B cell (primary cell): ENCODE data around the gene IDH2. TPM values are rescaled to one million over a fixed set of nuclear protein-coding genes. Genes with fewer than 3 reads are reported as not detected.

ENCODE experiments used
- ATAC-seq: fragments of 200-7000 bp; cut with Tn5 transposase; one replicate; pipeline ENCODE4 v1.10.0; 2021; ENCODE audit warnings: low read depth, mild to moderate bottlenecking, moderate number of reproducible peaks, moderate library complexity
- CTCF ChIA-PET: fragments of 350-600 bp; sonication (Branson Sonifier 250); formaldehyde crosslinking; loops from one replicate; lab custom pipeline; 2021; ENCODE audit warnings: antibody characterized with exemption, inconsistent platforms; lab: Charles Lee
- POLR2A ChIA-PET: fragments of 350-600 bp; sonication (Branson Sonifier 250); formaldehyde crosslinking; loops from one replicate; lab custom pipeline; 2021; ENCODE audit warnings: antibody characterized with exemption; lab: Charles Lee
- DNase-seq: peaks from one replicate; pipeline ENCODE4 v3.0.0; 2013
- H2AFZ ChIP-seq: 2 replicates; pipeline ENCODE4 v1.6.1; 2012; ENCODE audit warnings: mild to moderate bottlenecking, low read depth, low read length; ENCODE audit not compliant: insufficient read depth, poor library complexity, severe bottlenecking
- H3K27ac ChIP-seq, 2 donors: 1 replicate in 1 of 2; 2 replicates in 1 of 2; pipeline ENCODE4 v1.5.1; 2012 to 2013; ENCODE audit warnings: low read length in 2 of 2, mild to moderate bottlenecking in 2 of 2, moderate library complexity in 1 of 2
- H3K27me3 ChIP-seq, 4 experiments: fragments of 200-600 bp in 1 of 4; sonication (generic) in 1 of 4; replicated peaks in 1 of 4; 1 replicate in 2 of 4; 2 replicates in 2 of 4; pipeline versions ENCODE4 v1.6.1 to v1.7.0; 2013 to 2016; ENCODE audit warnings: low read length in 3 of 4, mild to moderate bottlenecking in 2 of 4, mixed read lengths in 1 of 4, moderate library complexity in 1 of 4; ENCODE audit not compliant: insufficient read depth in 4 of 4, control insufficient read depth in 3 of 4; ENCODE audit errors: control extremely low read depth in 1 of 4
- H3K36me3 ChIP-seq, 2 experiments: replicated peaks in 1 of 2; 1 replicate in 1 of 2; 2 replicates in 1 of 2; pipeline versions ENCODE4 v1.6.1 to v1.7.1; 2013; ENCODE audit warnings: low read length in 1 of 2; ENCODE audit not compliant: insufficient read depth in 2 of 2, control insufficient read depth in 1 of 2; ENCODE audit errors: control extremely low read depth in 1 of 2, extremely low read depth in 1 of 2
- H3K4me1 ChIP-seq, 2 donors: fragments of 200-600 bp in 1 of 2; sonication (generic) in 1 of 2; 1 replicate in 1 of 2; 2 replicates in 1 of 2; pipeline versions ENCODE4 v1.5.1 to v1.6.1; 2013 to 2017; ENCODE audit warnings: low read length in 2 of 2; ENCODE audit not compliant: control insufficient read depth in 2 of 2, insufficient read depth in 2 of 2
- H3K4me2 ChIP-seq: replicated peaks from 2 replicates; pipeline ENCODE3; 2012; ENCODE audit warnings: mild to moderate bottlenecking, low read depth, low read length; ENCODE audit not compliant: poor library complexity, severe bottlenecking
- H3K4me3 ChIP-seq, 5 experiments: fragments of 200-600 bp in 1 of 5; sonication (generic) in 1 of 5; 1 replicate in 3 of 5; 2 replicates in 2 of 5; pipeline versions ENCODE4 v1.5.1 to v1.7.0; 2011 to 2016; ENCODE audit warnings: low read length in 4 of 5, mild to moderate bottlenecking in 4 of 5, low read depth in 2 of 5, control low read depth in 1 of 5, moderate library complexity in 1 of 5; ENCODE audit not compliant: insufficient read depth in 1 of 5; ENCODE audit errors: control extremely low read depth in 1 of 5, extremely low read depth in 1 of 5
- H3K79me2 ChIP-seq: fragments of 200-600 bp; sonication (generic); one replicate; pipeline ENCODE4 v1.6.0; 2016; ENCODE audit warnings: low read length; ENCODE audit not compliant: control insufficient read depth, insufficient read depth
- H3K9ac ChIP-seq: fragments of 200-600 bp; sonication (generic); 2 replicates; pipeline ENCODE4 v1.6.1; 2017; ENCODE audit warnings: mild to moderate bottlenecking, low read length, moderate library complexity
- H3K9me3 ChIP-seq, 3 donors: one replicate each; pipeline versions ENCODE4 v1.6.1 to v1.7.1; 2013; ENCODE audit warnings: low read length in 2 of 3; ENCODE audit not compliant: control insufficient read depth in 2 of 3, insufficient read depth in 1 of 3; ENCODE audit errors: control extremely low read depth in 1 of 3
- H4K20me1 ChIP-seq: 2 replicates; pipeline ENCODE4 v1.6.0; 2012; ENCODE audit warnings: mild to moderate bottlenecking, low read length; ENCODE audit not compliant: insufficient read depth, control insufficient read depth, poor library complexity, severe bottlenecking
- H3K27ac Mint-ChIP-seq: one replicate; pipeline ENCODE4 v1.8.0; 2021; ENCODE audit warnings: mixed read lengths
- H3K27me3 Mint-ChIP-seq: one replicate; pipeline ENCODE4 v1.8.0; 2021; ENCODE audit warnings: mixed read lengths
- H3K4me1 Mint-ChIP-seq: one replicate; pipeline ENCODE4 v1.8.0; 2021; ENCODE audit warnings: mixed read lengths
- H3K4me3 Mint-ChIP-seq: one replicate; pipeline ENCODE4 v1.8.0; 2021; ENCODE audit warnings: mixed read lengths
- H3K9me3 Mint-ChIP-seq: one replicate; pipeline ENCODE4 v1.8.0; 2022; ENCODE audit warnings: mixed read lengths; ENCODE audit not compliant: insufficient read depth
- CTCF ChIP-seq: fragments of 200-600 bp; IDR thresholded peaks from one replicate; pipeline ENCODE4 v1.8.0; 2022; ENCODE audit warnings: antibody characterized with exemption, mild to moderate bottlenecking
- EZH2 ChIP-seq: IDR thresholded peaks from 2 replicates; pipeline ENCODE4 v1.6.1; 2012; ENCODE audit warnings: borderline replicate concordance, low read depth, mild to moderate bottlenecking, moderate library complexity, low read length; ENCODE audit not compliant: insufficient read depth, poor library complexity, severe bottlenecking
- WGBS: methylation state at CpG from one replicate; pipeline ENCODE4 v1.1.5; 2013; ENCODE audit warnings: missing lambda C conversion rate; ENCODE audit not compliant: insufficient coverage; 5-methylcytosine and 5-hydroxymethylcytosine counted together
- intact Hi-C: fragments of 100-400 bp; cut with micrococcal nuclease; formaldehyde crosslinking; loops from one replicate; pipeline ENCODE4 v1.10.0; 2022
- polyA plus RNA-seq: library from polyadenylated mRNA; depleted of rRNA; stranded (reverse); fragments of >200 nt; gene quantifications from 2 replicates; pipeline ENCODE4 v1.2.3, GENCODE V29; 2012
- total RNA-seq, 2 donors: library from RNA; stranded (reverse); fragments of 120-200 nt in 1 of 2; gene quantifications; 1 replicate in 1 of 2; 2 replicates in 1 of 2; pipeline versions ENCODE4 v1.2.3 to v1.2.4, GENCODE V29; 2013 to 2022

Gene IDH2
- total and polyA plus RNA-seq, 2 donors (not counting 1 experiment from before 2014, with no cell fraction given) = 30.7 to 35.8 TPM

- H3K4me2 ChIP-seq = peak overlapping the region; percentile 57
- 57% methylated on average over 8 of the region's 10 CpGs for WGBS
- ChIA-PET CTCF (interaction anchor here (0.9 to 3.8 kb wide), 6 partner anchors 13 to 338 kb away, joined by 3 to 13 read pairs (median 5); no protein-coding TSS in a partner anchor), POLR2A (interaction anchor here (1.3 kb wide), 1 partner anchor 206 kb away, joined by 3 read pairs; the partner anchor contains the start of gene AP3S2)
- ATAC-seq (no peak), DNase-seq (peak; percentile 59)
- H3K4me3 Mint-ChIP-seq = peak overlapping the region; percentile 90
- no peaks in the 10 kb centered on the region for H3K27me3 Mint-ChIP-seq
- peaks cover 54 to 69% of the 10 kb centered on the region in 2 donors for H3K4me1 ChIP-seq
- H3K36me3 ChIP-seq = peaks cover 0 to 2% of the 10 kb centered on the region in 2 experiments
- no peaks in the 10 kb centered on the region for H3K9me3 ChIP-seq
- peak overlapping the region in 1 of 5 experiments; percentile 26 for H3K4me3 ChIP-seq
- no peaks in the 10 kb centered on the region for H4K20me1 ChIP-seq
- peak overlapping the region; percentile 27 for H3K9ac ChIP-seq
- H3K27ac Mint-ChIP-seq = peak overlapping the region; percentile 97
- TF ChIP-seq CTCF = no peak
- TF ChIP-seq EZH2 = no peak
- intact Hi-C loops = no loop called here
- no peaks in the 10 kb centered on the region for H3K9me3 Mint-ChIP-seq
- H3K79me2 ChIP-seq = peaks cover 77% of the 10 kb centered on the region
- H3K27ac ChIP-seq = peak overlapping the region; percentile 47 to 81
- peak overlapping the region; percentile 45 for H2AFZ ChIP-seq
- no peaks in the 10 kb centered on the region for H3K27me3 ChIP-seq
- H3K4me1 Mint-ChIP-seq = peaks cover 61% of the 10 kb centered on the region
Measured at GRCh38 chr15:90099072-90099867, 3.0 kb downstream of the IDH2 start.

- peak overlapping the region; percentile 41 for H2AFZ ChIP-seq
- no CpG with 5 or more reads among the region's 4 CpGs for WGBS
- DNase-seq (peak; percentile 81), ATAC-seq (peak; percentile 56)
- Mint-ChIP-seq H3K4me3 (peak overlapping the region; percentile 44), H3K27ac (peak overlapping the region; percentile 88), H3K27me3 (no peaks in the 10 kb centered on the region), H3K9me3 (no peaks in the 10 kb centered on the region), H3K4me1 (peaks cover 61% of the 10 kb centered on the region)
- H3K9me3 ChIP-seq = no peaks in the 10 kb centered on the region
- H3K27ac ChIP-seq = peak overlapping the region; percentile 70 to 82
- TF ChIP-seq CTCF = no peak
- TF ChIP-seq EZH2 = no peak
- no peaks in the 10 kb centered on the region for H4K20me1 ChIP-seq
- H3K36me3 ChIP-seq = peaks cover 0 to 2% of the 10 kb centered on the region in 2 experiments
- H3K4me2 ChIP-seq = peak overlapping the region; percentile 61
- intact Hi-C loops = no loop called here
- H3K79me2 ChIP-seq = peaks cover 85% of the 10 kb centered on the region
- no peak overlapping the region for H3K9ac ChIP-seq
- H3K4me1 ChIP-seq = peaks cover 54 to 66% of the 10 kb centered on the region in 2 donors
- ChIA-PET CTCF (no interaction called here), POLR2A (no interaction called here)
- no peaks in the 10 kb centered on the region for H3K27me3 ChIP-seq
- H3K4me3 ChIP-seq = peak overlapping the region in 1 of 5 experiments; percentile 32
Measured at GRCh38 chr15:90097475-90097874, 4.8 kb downstream of the IDH2 start.
